HUES6 (cell line): Measurements from ENCODE around the gene TPD52L2.
"Not testable (repeated sequence)": the region's sequence is repeated elsewhere in the genome, so short reads cannot be mapped to it uniquely, and the experiment has no call there.

Experiments used
- H3K27ac ChIP-seq: 2 replicates; pipeline ENCODE4 v1.7.0; 2013; ENCODE audit warnings: low read depth, mild to moderate bottlenecking, low read length, inconsistent platforms
- H3K27me3 ChIP-seq: 2 replicates; pipeline ENCODE4 v1.6.1; 2013; ENCODE audit warnings: low read length; ENCODE audit not compliant: control insufficient read depth, insufficient read depth
- H3K36me3 ChIP-seq: 2 replicates; pipeline ENCODE4 v1.6.1; 2013; ENCODE audit warnings: low read length; ENCODE audit not compliant: control insufficient read depth, insufficient read depth
- H3K4me1 ChIP-seq: 2 replicates; pipeline ENCODE4 v1.6.1; 2013; ENCODE audit warnings: low read length; ENCODE audit not compliant: control insufficient read depth, insufficient read depth
- H3K4me3 ChIP-seq: 2 replicates; pipeline ENCODE4 v1.5.1; 2013; ENCODE audit warnings: low read depth, low read length
- H3K9ac ChIP-seq: one replicate; pipeline ENCODE4 v1.6.1; 2013; ENCODE audit warnings: mild to moderate bottlenecking, low read length
- H3K9me3 ChIP-seq: 2 replicates; pipeline ENCODE4 v1.6.1; 2013; ENCODE audit warnings: low read depth, low read length; ENCODE audit not compliant: control insufficient read depth, insufficient read depth

TPD52L2 gene

DNA sequence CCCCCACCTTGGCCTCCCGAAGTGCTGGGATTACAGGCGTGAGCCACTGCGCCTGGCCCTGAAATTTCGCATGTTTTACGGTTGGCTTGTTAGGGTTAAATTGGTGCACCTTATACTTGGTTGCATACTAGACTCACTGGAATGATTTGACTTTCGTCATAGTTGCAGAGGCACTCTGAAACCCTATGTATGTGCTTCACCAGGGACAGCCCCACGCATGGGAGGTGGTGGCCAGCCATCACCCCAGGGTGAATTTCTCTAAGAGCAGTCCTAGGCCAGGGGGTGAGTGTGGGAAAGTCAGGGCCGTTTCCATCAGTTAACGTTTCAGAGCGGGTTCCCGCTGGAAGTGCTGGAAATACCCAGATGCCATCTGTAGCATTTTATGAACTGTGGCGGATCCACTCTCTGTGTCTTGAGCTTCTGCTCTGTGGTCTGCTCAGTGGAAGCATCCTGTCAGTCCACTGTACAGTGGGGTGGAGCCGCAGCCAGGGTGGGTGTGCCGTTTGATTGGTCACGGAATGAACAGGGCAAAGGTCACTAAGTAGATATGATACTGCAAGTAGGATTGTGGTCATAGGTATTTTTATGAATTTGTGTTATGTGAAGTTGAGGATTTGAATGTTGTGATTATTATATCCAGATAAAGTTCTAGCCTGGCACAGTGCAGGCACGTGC is 43.1 kb downstream of the TPD52L2 start:
- no peak overlapping the region for H3K9ac ChIP-seq
- H3K27ac ChIP-seq = no peak overlapping the region
- H3K4me1 ChIP-seq = no peaks in the 10 kb centered on the region; the same call in 1 of the 2 replicates
- no peak overlapping the region for H3K4me3 ChIP-seq
- no peaks in the 10 kb centered on the region for H3K27me3 ChIP-seq
- no peaks in the 10 kb centered on the region for H3K36me3 ChIP-seq
- no peaks in the 10 kb centered on the region for H3K9me3 ChIP-seq

DNA sequence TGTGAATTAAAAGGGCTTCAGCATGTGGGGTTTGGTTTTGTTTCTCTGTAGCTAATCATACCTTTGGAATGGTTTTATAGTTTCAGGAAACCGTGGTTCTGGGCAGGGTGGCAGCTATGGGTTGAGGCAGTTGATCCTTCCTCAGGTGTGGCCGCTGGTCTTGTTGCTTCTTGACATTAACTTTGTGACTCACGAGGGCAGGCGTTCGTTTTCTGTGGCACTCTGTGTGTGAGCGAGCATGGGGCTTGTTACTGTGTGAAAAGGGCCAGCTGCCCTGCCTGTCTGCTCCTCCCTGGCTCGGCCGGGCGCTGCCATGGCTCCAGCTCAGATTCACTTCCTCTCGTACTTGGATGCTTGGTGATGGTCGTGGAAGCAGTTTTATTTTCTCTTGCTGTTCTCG is 46.1 kb downstream of the TPD52L2 start:
- no peak overlapping the region for H3K4me3 ChIP-seq
- no peak overlapping the region for H3K9ac ChIP-seq
- no peaks in the 10 kb centered on the region; the same call in 1 of the 2 replicates for H3K4me1 ChIP-seq
- no peaks in the 10 kb centered on the region for H3K27me3 ChIP-seq
- H3K9me3 ChIP-seq = peaks cover 9% of the 10 kb centered on the region; the same call in 1 of the 2 replicates
- no peak overlapping the region for H3K27ac ChIP-seq
- peaks cover 8% of the 10 kb centered on the region for H3K36me3 ChIP-seq

- Histone ChIP-seq H3K4me1 (no peaks in the 10 kb centered on the region; the same call in 1 of the 2 replicates), H3K36me3 (peaks cover 12% of the 10 kb centered on the region), H3K4me3 (no peak overlapping the region), H3K27me3 (no peaks in the 10 kb centered on the region), H3K27ac (no peak overlapping the region), H3K9me3 (peaks cover 12% of the 10 kb centered on the region; the same call in 1 of the 2 replicates), H3K9ac (no peak overlapping the region)
These were observed 48.7 kb downstream of the TPD52L2 start for GRCh38 chr20:63913768-63914167.

GRCh38 chr20:63915471-63915870 is 50.4 kb downstream of the TPD52L2 start:
- Histone ChIP-seq H3K27ac (no peak overlapping the region), H3K36me3 (peaks cover 17% of the 10 kb centered on the region), H3K4me3 (no peak overlapping the region), H3K27me3 (no peaks in the 10 kb centered on the region), H3K4me1 (no peaks in the 10 kb centered on the region; the same call in 1 of the 2 replicates), H3K9me3 (peaks cover 12% of the 10 kb centered on the region; the same call in 1 of the 2 replicates), H3K9ac (no peak overlapping the region)

GRCh38 chr20:63916371-63916939 is 51.4 kb downstream of the TPD52L2 start:
- not testable (repeated sequence) for H3K9ac ChIP-seq, H3K4me3 ChIP-seq, H3K27ac ChIP-seq, H3K27me3 ChIP-seq, H3K4me1 ChIP-seq
- peaks cover 12% of the 10 kb centered on the region; the same call in 1 of the 2 replicates for H3K9me3 ChIP-seq
- H3K36me3 ChIP-seq = peaks cover 17% of the 10 kb centered on the region

- Histone ChIP-seq H3K9ac (no peak overlapping the region), H3K36me3 (peaks cover 17% of the 10 kb centered on the region), H3K9me3 (peaks cover 12% of the 10 kb centered on the region; the same call in 1 of the 2 replicates), H3K4me1 (no peaks in the 10 kb centered on the region), H3K27ac (no peak overlapping the region), H3K27me3 (no peaks in the 10 kb centered on the region), H3K4me3 (no peak overlapping the region)
These were observed 52.7 kb downstream of the TPD52L2 start for GRCh38 chr20:63917811-63918210.

- peaks cover 12% of the 10 kb centered on the region; the same call in 1 of the 2 replicates for H3K9me3 ChIP-seq
- no peak overlapping the region for H3K9ac ChIP-seq
- H3K27me3 ChIP-seq = no peaks in the 10 kb centered on the region
- no peak overlapping the region for H3K27ac ChIP-seq
- H3K36me3 ChIP-seq = peaks cover 17% of the 10 kb centered on the region
- no peak overlapping the region for H3K4me3 ChIP-seq
- H3K4me1 ChIP-seq = no peaks in the 10 kb centered on the region
These were observed 54.1 kb downstream of the TPD52L2 start for GRCh38 chr20:63919130-63919529.

DNA sequence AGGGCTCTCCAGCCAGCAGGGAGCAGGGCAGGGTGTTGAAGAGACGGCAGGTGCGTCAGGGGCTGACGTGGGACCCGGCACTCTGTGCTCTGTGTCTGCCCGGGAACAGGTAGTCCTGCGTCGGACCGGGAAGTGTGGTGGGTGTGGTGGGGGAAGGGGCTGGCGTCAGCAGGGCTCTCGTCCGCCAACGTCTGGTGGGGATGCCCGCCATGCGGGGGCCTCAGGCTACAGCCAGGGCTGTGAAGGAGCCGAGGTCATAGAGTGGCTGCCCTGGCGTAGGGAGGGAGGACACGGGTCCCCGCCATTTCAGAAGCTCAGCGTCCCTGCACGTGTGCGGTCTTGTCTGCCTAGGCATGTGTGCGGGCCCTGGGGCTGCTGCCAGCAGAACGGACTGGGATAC is 55.2 kb downstream of the TPD52L2 start:
- no peaks in the 10 kb centered on the region for H3K4me1 ChIP-seq
- peaks cover 12% of the 10 kb centered on the region for H3K36me3 ChIP-seq
- no peak overlapping the region for H3K9ac ChIP-seq
- H3K27me3 ChIP-seq = no peaks in the 10 kb centered on the region
- H3K4me3 ChIP-seq = no peak overlapping the region
- peaks cover 8% of the 10 kb centered on the region; the same call in 1 of the 2 replicates for H3K9me3 ChIP-seq
- no peak overlapping the region for H3K27ac ChIP-seq

DNA sequence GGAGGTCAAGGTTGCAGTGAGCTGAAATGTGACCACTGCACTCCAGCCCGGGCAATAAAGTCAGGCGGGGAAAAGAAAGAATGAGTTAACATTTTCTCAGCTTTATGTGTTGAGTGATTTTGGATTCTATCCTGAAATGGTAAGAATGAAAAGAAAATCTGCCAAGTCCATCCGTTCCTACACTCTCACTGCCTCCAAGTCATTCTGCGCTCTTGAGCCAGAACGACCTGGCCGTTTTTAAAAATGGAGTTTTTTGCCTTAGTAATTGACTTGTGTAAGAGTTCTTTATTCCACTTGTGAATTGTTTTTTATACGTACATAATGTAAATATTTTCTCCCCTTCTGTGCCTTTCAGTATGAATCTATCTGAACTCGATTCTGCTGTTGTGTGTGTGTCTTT is 58.6 kb downstream of the TPD52L2 start:
- Histone ChIP-seq H3K36me3 (peaks cover 21% of the 10 kb centered on the region), H3K4me1 (no peaks in the 10 kb centered on the region), H3K27ac (no peak overlapping the region), H3K9me3 (no peaks in the 10 kb centered on the region), H3K9ac (no peak overlapping the region), H3K27me3 (no peaks in the 10 kb centered on the region), H3K4me3 (no peak overlapping the region)

GRCh38 chr20:63924241-63924640 is 59.2 kb downstream of the TPD52L2 start:
- Histone ChIP-seq H3K4me3 (no peak overlapping the region), H3K36me3 (peaks cover 27% of the 10 kb centered on the region), H3K9me3 (no peaks in the 10 kb centered on the region), H3K4me1 (no peaks in the 10 kb centered on the region), H3K27me3 (no peaks in the 10 kb centered on the region), H3K9ac (no peak overlapping the region), H3K27ac (no peak overlapping the region)

- H3K9me3 ChIP-seq = no peaks in the 10 kb centered on the region
- no peak overlapping the region for H3K4me3 ChIP-seq
- no peaks in the 10 kb centered on the region for H3K4me1 ChIP-seq
- no peak overlapping the region for H3K9ac ChIP-seq
- no peaks in the 10 kb centered on the region for H3K27me3 ChIP-seq
- no peak overlapping the region for H3K27ac ChIP-seq
- H3K36me3 ChIP-seq = peaks cover 41% of the 10 kb centered on the region
These were observed 61.2 kb downstream of the TPD52L2 start for GRCh38 chr20:63926298-63926697.
